Keratinocyte (primary cell): ENCODE data around the gene MAGI1.

Experiments
- CTCF ChIP-seq, 3 experiments: IDR thresholded peaks in 1 of 3; conservative IDR thresholded peaks in 1 of 3; optimal IDR thresholded peaks in 1 of 3; 2 replicates in 2 of 3; 3 replicates in 1 of 3; pipeline versions ENCODE3 to v1.5.1; 2011; ENCODE audit warnings: low read length in 3 of 3, mild to moderate bottlenecking in 3 of 3, moderate library complexity in 2 of 3, control low read depth in 1 of 3, inconsistent platforms in 1 of 3; ENCODE audit not compliant: insufficient read depth in 2 of 3; ENCODE audit errors: extremely low read depth in 1 of 3
- EZH2 ChIP-seq: IDR thresholded peaks from one replicate; pipeline ENCODE4 v1.6.1; 2012; ENCODE audit warnings: inconsistent platforms, mild to moderate bottlenecking, low read length, moderate library complexity

DNA sequence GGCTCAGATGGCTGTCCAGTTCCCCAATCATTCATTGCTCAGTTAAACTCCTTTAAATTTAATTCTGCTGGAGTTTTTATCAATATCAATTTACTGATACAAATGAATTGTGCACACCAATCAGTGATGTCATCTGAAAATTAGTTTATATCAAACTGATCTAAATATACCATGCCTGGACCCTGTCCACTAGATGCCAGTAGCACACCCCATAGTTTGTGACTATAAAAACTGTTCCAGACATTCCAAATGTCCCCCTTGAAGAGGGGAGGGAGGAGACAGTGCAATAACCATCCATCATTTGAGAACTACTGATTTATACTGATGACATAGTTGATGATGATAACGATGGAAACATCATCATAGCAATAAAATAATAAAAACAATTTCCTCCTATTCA lies 232.1 kb downstream of the MAGI1 start:
- TF ChIP-seq CTCF (optimal IDR thresholded peaks at IDR 0.05 in 1 of 3, IDR thresholded peaks at IDR 0.05 in 1 of 3, conservative IDR thresholded peaks at IDR 0.05 in 1 of 3; ENCODE audit: extremely low read depth in 1 of 3, insufficient read depth in 2 of 3, low read length in 3 of 3) = no peak
- no peak for TF ChIP-seq EZH2
